GM06990 (cell line): Measurements from ENCODE around the gene SEC31B.

Experiments
- DNase-seq: peaks from one replicate; pipeline ENCODE4 v3.0.0-alpha.2; 2011; ENCODE audit not compliant: insufficient read length; ENCODE audit errors: extremely low read depth
- H3K27me3 ChIP-seq: replicated peaks from 2 replicates; pipeline ENCODE4 v1.6.0; 2011; ENCODE audit warnings: low read length; ENCODE audit not compliant: control insufficient read depth, insufficient read depth
- H3K36me3 ChIP-seq: 2 replicates; pipeline ENCODE4 v1.5.1; 2011; ENCODE audit warnings: low read length; ENCODE audit not compliant: control insufficient read depth, insufficient read depth
- H3K4me3 ChIP-seq: replicated peaks from 2 replicates; pipeline ENCODE4 v1.5.1; 2011; ENCODE audit warnings: low read depth, mild to moderate bottlenecking, control low read depth, low read length
- CTCF ChIP-seq: IDR thresholded peaks from 2 replicates; pipeline ENCODE4 v1.5.1; 2011; ENCODE audit warnings: low read length, control low read depth, mild to moderate bottlenecking, inconsistent platforms; ENCODE audit not compliant: insufficient read depth, poor library complexity, severe bottlenecking

The SEC31B gene

GRCh38 chr10:100553929-100554328 lies 34.3 kb upstream of the SEC31B start:
- no peak for TF ChIP-seq CTCF
- no peak overlapping the region for H3K4me3 ChIP-seq
- H3K27me3 ChIP-seq, result no peaks in the 10 kb centered on the region
- DNase-seq, result no peak
- H3K36me3 ChIP-seq, result peaks cover 11% of the 10 kb centered on the region

GRCh38 chr10:100551738-100552137 lies 32.1 kb upstream of the SEC31B start:
- H3K4me3 ChIP-seq, result no peak overlapping the region
- no peaks in the 10 kb centered on the region for H3K27me3 ChIP-seq
- H3K36me3 ChIP-seq, result peaks cover 19% of the 10 kb centered on the region
- no peak for TF ChIP-seq CTCF
- no peak for DNase-seq

- Histone ChIP-seq H3K27me3 (no peaks in the 10 kb centered on the region), H3K4me3 (no peak overlapping the region), H3K36me3 (peaks cover 19% of the 10 kb centered on the region)
- DNase-seq, result no peak
- no peak for TF ChIP-seq CTCF
These were observed 31.5 kb upstream of the SEC31B start for GRCh38 chr10:100551196-100551595.

- peaks cover 29% of the 10 kb centered on the region for H3K36me3 ChIP-seq
- DNase-seq, result no peak
- no peak for TF ChIP-seq CTCF
- H3K27me3 ChIP-seq, result no peaks in the 10 kb centered on the region
- no peak overlapping the region for H3K4me3 ChIP-seq
These were observed 25.3 kb upstream of the SEC31B start for GRCh38 chr10:100544950-100545349.

GRCh38 chr10:100537475-100537874 lies 17.8 kb upstream of the SEC31B start:
- DNase-seq, result no peak
- no peak for TF ChIP-seq CTCF
- Histone ChIP-seq H3K27me3 (no peaks in the 10 kb centered on the region), H3K36me3 (peaks cover 7% of the 10 kb centered on the region), H3K4me3 (no peak overlapping the region)

GRCh38 chr10:100535715-100536353 lies 16.2 kb upstream of the SEC31B start, which contains the start of gene HIF1AN:
Gene HIF1AN (plus strand): TSS chr10:100535943. CDS start chr10:100535959, 16 bp downstream.
- peak; percentile 86 for DNase-seq
- peaks cover 5% of the 10 kb centered on the region for H3K36me3 ChIP-seq
- TF ChIP-seq CTCF, result peak; percentile 97
- no peaks in the 10 kb centered on the region for H3K27me3 ChIP-seq
- peak within 1 kb of the TSS; percentile 89 for H3K4me3 ChIP-seq
